SIG-M5 (cell line): Measurements from ENCODE around the gene DEFB110.

Experiments
- DNase-seq: peaks from one replicate; lab custom pipeline; 2025; lab: John Stamatoyannopoulos, UW

DEFB110 gene

GRCh38 chr6:50021894-50022293 is at the start of gene DEFB110:
DEFB110 (minus strand) TSS chr6:50021994; CDS start chr6:50021935, 59 bp downstream.
- no peak for DNase-seq

DNA sequence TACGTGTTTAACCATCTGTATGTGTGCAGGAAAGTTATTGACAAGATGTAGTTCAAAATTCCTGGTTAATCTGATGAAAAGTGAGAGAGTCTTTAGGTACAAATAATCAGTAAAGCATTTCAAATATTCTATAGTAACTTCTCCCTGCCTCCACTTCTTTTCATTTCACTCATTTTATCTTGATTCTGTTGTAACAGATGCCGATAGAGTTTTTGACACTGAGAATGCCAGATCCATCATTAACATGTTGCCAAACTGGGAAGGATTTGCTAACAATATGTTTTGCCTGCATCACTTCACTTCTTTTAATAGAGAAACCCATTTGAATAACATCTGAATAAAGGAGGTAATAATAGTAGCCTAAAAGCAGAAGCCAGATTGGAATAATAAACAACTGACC is 48.3 kb upstream of the DEFB110 start:
- no peak for DNase-seq

GRCh38 chr6:50062051-50062450 is 40.3 kb upstream of the DEFB110 start:
- DNase-seq: no peak

GRCh38 chr6:50056242-50056641 is 34.4 kb upstream of the DEFB110 start:
- no peak for DNase-seq

DNA sequence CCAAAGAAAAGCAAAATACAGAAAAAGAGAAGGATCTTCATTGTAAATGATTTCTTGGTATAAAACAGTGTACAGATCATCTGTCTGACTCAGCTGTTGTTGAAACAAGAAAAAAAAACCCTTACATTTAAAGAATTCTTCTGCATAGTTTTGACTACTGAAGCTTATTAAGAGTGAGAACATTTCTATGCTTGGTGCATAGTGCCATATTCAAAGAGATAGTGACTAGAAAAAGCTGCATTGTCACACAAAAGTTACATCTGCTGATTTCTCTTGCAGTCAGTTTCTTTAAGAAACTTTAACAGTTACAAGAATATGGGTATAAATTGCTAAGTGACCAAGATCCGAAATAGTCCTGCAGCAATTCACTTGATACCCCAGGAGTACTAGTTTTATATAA is 28.0 kb upstream of the DEFB110 start, which contains the start of gene DEFB112:
TSS of gene DEFB112 (minus strand) at position 101 of the 400 bp plus-strand sequence. CDS start at position 41, 60 bp downstream.
- DNase-seq: no peak

- no peak for DNase-seq
Measured at GRCh38 chr6:50047026-50047425, 25.2 kb upstream of the DEFB110 start.

GRCh38 chr6:50030777-50031562 is 9.2 kb upstream of the DEFB110 start:
- DNase-seq: no peak

DNA sequence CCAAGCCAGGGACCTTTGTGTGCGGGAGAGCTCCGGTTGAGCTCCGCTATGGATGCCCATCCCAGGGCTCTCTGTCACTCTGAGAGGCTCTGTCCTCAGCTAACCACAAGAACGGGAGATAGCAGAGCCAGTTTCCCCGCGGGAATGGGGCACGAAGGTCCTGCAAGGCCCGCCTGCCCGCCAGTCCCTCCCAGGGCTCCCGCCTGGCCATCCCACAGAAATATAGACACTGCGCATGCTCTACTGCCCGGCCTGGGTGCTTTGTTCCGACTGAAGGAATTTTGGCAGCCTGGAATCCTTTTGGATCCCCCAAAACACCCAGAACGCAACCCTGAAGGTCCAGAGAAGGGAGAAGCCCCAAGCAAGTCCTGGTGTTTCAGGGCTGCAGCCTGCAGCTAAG is 8.6 kb upstream of the DEFB110 start:
- no peak for DNase-seq

DNA sequence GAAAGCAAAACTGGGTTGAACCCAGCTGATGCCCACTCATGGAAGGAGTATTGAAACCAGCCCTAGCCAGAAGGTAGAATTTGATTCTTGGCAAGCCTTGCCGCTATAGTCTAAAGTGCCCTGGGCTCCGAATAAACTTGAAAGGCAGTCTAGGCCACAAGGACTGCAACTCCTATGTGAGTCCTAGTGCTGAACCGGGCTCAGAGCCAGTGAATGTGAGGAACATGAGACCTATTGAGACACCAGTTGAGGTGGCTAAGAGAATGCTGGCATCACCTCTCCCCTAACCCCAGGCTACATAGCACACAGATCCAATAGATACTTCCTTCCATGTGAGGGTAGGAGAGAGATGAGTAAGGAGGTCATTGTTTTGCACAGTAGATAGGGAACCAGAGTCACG is 3.5 kb upstream of the DEFB110 start:
- DNase-seq: no peak

GRCh38 chr6:50007819-50008218 is 14.0 kb downstream of the DEFB110 start:
- DNase-seq: no peak

GRCh38 chr6:50003139-50003538 is 18.7 kb downstream of the DEFB110 start:
- no peak for DNase-seq

DNA sequence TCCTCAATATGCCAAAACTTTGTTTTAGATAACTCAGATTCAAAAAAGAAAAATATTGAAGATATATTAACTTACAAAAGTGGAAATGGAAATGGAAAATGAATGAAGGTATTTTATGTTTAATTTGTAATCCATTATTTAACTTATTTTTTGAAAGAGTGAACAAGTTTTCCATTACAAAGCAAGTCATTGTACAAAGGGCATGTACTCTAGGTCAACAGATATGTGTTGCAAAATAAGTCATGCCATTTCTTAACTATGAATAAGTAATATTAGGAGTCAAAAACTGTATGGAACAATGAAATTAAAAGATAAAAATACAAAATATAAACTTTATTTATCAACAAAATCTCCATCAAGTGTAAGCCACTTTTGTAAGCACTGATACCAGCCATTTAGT is 26.5 kb downstream of the DEFB110 start:
- no peak for DNase-seq

- DNase-seq: no peak
Measured at GRCh38 chr6:49988900-49989299, 32.9 kb downstream of the DEFB110 start.

DNA sequence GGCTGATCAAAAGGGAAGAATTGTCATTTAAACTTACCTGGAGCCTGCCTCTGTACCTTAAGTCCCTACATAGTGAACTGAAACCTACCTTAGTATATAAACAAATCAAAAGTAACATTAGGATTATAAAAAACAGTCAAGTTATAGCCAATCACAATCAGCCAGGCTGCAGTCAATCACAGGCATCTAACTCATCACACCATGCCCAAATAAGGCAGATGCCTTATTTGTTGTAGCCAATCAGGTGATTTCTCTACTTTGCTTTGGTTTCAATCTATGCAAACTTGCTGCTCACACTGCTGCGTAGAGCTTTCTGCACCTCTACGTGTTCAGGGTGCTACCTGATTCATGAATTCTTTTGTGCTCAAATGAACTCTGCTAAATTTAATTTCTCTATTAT is 34.0 kb downstream of the DEFB110 start:
- no peak for DNase-seq

DNA sequence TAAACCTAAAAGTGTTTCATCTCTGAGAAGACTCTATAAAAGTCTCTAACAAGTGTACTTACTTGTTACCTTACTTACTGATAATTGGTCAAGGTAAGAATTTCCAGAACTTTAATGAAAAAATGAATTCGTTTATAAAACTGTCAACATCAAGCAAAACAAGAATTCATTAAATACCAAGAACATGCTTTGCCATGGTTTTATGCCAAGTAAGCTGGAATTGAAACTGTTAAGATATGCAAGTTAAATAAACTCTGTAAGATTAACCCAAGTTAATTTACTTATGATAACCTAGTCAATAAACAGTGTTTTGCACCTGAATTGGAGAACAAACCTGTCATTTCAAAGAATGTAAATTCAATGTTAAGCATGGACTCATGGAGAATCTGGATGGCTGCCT is 35.2 kb downstream of the DEFB110 start:
- DNase-seq: no peak

- DNase-seq: no peak
Measured at GRCh38 chr6:49982046-49982445, 39.7 kb downstream of the DEFB110 start.

GRCh38 chr6:49980898-49981297 is 40.9 kb downstream of the DEFB110 start:
- no peak for DNase-seq

DNA sequence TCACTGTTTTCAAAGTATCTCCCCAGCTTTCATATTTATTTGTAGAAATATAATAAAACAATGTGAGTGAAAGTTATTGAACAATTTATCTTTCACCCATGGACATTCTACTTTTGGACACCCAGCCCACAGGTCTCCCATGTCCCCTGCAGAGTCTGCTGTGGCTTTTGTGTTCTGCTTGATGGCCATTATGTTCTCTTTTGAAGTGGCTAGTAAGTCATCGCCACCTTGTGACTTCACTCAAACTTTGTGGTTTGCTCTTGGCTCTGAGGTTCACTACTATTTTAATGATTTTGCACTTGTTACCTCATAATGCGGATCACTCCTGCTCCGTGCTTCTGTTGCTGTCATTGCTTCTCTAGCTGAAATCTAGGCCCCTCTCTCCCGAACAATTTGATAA is 42.2 kb downstream of the DEFB110 start:
- DNase-seq: no peak

DNA sequence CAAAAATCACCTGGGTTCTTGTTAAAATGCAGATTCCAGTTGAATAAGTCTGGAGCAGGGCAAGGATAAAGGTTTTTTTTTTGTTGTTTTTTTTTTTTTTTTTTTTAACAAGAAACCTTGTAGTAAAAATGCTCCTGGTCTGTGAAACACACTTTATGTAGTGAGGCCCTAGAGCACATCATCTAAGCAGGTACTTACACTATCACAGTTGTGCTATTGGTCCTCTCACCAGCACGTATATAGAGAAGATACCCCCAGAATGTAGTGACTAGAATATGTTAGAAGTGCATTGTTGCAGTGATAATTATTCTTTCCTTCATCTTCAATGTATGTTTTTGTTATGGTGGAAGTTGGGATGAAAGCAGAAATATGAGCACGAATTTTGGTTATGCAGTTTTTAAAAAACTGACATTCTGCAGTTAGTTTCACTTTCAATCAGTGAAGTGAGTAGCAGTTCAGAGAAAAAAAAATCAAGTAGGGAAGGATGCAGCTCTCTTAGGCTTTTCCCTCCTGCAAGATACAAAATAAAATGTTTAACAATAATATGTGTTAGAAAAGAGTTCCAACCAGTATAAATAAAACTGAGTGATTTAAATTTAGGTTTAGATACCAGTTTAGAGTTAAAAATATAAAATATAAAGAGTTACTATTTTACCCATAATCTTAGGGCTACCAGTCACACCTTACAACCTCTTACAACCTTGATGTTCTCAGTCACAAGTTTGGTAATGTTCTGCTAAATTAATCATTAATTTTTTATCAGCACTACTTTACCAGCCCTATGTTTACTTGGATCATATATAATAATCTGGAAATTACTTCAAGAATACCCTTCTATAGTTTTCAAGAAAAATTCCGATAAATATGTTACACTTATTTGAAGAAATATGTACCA is 43.2 kb downstream of the DEFB110 start:
- DNase-seq: no peak

DNA sequence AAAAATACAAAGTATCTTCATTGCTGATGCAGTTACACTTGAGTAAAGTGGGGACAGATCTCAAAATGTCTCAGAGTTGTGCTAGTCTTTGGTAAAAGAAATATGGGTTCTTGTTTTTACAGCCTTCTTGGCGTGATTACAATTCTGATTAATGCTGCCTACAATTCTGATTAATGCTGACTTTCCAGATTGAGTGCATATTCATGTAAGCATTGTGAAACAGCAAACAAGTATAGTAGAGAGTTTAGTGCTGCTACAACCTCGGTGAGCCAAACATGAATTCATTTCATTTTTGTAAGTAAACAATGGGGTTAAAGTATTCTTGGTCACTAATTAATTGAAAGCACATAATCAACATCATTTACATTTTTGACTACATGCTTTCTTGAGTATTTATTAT is 52.2 kb downstream of the DEFB110 start, which contains the start of gene DEFB113:
TSS of gene DEFB113 (minus strand) at position 21 of the 400 bp plus-strand sequence. CDS start at position 21, 0 bp downstream.
- DNase-seq: no peak
